ENCODE measurements around the gene ABHD6. TPM values are rescaled to one million over a fixed set of nuclear protein-coding genes. Genes with fewer than 3 reads are reported as not detected.

ABHD6 gene
- total RNA-seq, 4 donors from 2014 or later, result 18.8 to 29.7 (median 19.5) TPM

DNA sequence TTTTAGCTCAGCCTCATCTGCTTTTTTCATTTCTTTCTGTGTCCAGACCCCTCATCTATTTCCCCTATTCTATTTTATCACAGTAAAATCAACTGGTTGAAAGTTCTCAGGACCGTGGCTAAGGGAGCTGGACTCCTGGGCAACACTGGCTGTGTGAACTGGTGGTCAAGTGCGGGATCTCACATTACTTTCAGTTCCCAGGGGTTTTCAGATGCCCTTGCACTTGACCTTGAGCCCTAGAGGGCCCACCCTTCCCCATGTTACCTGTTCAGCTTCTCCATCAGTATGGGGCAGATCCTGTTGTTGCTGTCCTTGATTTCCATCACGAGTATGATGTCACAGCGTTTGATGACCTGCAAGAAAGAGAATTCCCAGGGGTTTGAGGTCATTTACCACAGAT lies 29.6 kb upstream of the ABHD6 start:
- H3K27ac ChIP-seq, result no peak overlapping the region
- H3K27me3 ChIP-seq, result no peaks in the 10 kb centered on the region
- H3K4me1 ChIP-seq, result no peaks in the 10 kb centered on the region
- 82 to 89% methylated on average over 4 of the region's 4 CpGs for WGBS, 2 donors
- H3K36me3 ChIP-seq, result no peaks in the 10 kb centered on the region
- no peak overlapping the region for H3K4me3 ChIP-seq
- no peak for DNase-seq (ENCODE audit: low spot score in 2 of 2)
- H3K9me3 ChIP-seq, result no peaks in the 10 kb centered on the region
- TF ChIP-seq EP300 (IDR thresholded peaks at IDR 0.05), result no peak
- TF ChIP-seq CTCF (IDR thresholded peaks at IDR 0.05), result no peak
- no peak for TF ChIP-seq POLR2A (IDR thresholded peaks at IDR 0.05)

DNA sequence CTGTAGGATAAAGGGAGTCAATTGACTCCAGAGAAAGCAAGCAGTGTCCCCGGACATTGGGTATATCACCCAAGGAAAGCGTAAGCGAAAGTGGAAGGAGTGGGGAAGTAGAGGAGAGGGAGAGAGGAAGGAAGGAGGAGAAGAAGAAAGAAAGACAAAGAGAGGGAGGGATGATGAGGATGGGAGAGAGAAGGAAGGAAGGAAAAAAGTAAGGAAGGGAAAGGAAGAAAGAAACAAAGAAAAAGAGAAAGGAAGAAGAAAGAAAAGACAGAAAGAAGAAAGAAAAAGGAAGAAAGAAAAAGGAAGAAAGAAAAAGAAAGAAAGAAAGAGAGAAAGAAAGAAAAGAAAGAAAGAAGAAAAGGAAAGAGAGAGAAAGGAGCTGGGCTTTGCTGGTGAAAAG lies 27.7 kb upstream of the ABHD6 start:
- TF ChIP-seq POLR2A (IDR thresholded peaks at IDR 0.05) (no peak), EP300 (IDR thresholded peaks at IDR 0.05) (no peak), CTCF (IDR thresholded peaks at IDR 0.05) (no peak)
- no peaks in the 10 kb centered on the region for H3K9me3 ChIP-seq
- no peaks in the 10 kb centered on the region for H3K36me3 ChIP-seq
- no peaks in the 10 kb centered on the region for H3K4me1 ChIP-seq
- no peaks in the 10 kb centered on the region for H3K27me3 ChIP-seq
- no peak for DNase-seq (ENCODE audit: low spot score in 2 of 2)
- H3K4me3 ChIP-seq, result no peak overlapping the region
- H3K27ac ChIP-seq, result no peak overlapping the region
- 70 to 81% methylated on average over 3 of the region's 3 CpGs for WGBS, 2 donors

- no peaks in the 10 kb centered on the region for H3K36me3 ChIP-seq
- no peaks in the 10 kb centered on the region for H3K4me1 ChIP-seq
- DNase-seq (ENCODE audit: low spot score in 2 of 2), result no peak
- 67 to 79% methylated on average over 14 of the region's 14 CpGs for WGBS, 2 donors
- H3K9me3 ChIP-seq, result no peaks in the 10 kb centered on the region
- H3K27me3 ChIP-seq, result no peaks in the 10 kb centered on the region
- TF ChIP-seq EP300 (IDR thresholded peaks at IDR 0.05) (no peak), POLR2A (IDR thresholded peaks at IDR 0.05) (no peak), CTCF (IDR thresholded peaks at IDR 0.05) (no peak)
- no peak within 1 kb of the TSS for H3K27ac ChIP-seq
- no peak within 1 kb of the TSS for H3K4me3 ChIP-seq
These were observed 26.7 kb upstream of the ABHD6 start, which contains the start of gene DNASE1L3 for GRCh38 chr3:58210761-58211460. Gene DNASE1L3, minus strand, starts transcription at chr3:58210972. Its CDS starts 66 bp downstream, at chr3:58210906.

GRCh38 chr3:58214484-58215316 lies 22.9 kb upstream of the ABHD6 start:
- Histone ChIP-seq H3K4me3 (no peak overlapping the region), H3K4me1 (peaks cover 0 to 17% (median 5%) of the 10 kb centered on the region in 4 donors), H3K9me3 (no peaks in the 10 kb centered on the region), H3K27me3 (no peaks in the 10 kb centered on the region), H3K36me3 (no peaks in the 10 kb centered on the region), H3K27ac (no peak overlapping the region)
- no peak for DNase-seq (ENCODE audit: low spot score in 2 of 2)
- WGBS, 2 donors, result 71% methylated on average over 7 of the region's 7 CpGs
- TF ChIP-seq CTCF (IDR thresholded peaks at IDR 0.05) (no peak), EP300 (IDR thresholded peaks at IDR 0.05) (no peak), POLR2A (IDR thresholded peaks at IDR 0.05) (no peak)

Data from tibial nerve (tissue), 4 donors.